ENCODE data around the gene KCNA2.

Gene KCNA2

GRCh38 chr1:110601332-110601731, 4.8 kb downstream of the KCNA2 start:
- no peak for DNase-seq

- no peak for DNase-seq
These were observed 5.4 kb downstream of the KCNA2 start for GRCh38 chr1:110600716-110601115.

GRCh38 chr1:110597966-110598365, 8.2 kb downstream of the KCNA2 start:
- no peak for DNase-seq

- DNase-seq: no peak
These were observed 9.8 kb downstream of the KCNA2 start for GRCh38 chr1:110596312-110596711.

- no peak for DNase-seq
These were observed 10.8 kb downstream of the KCNA2 start for GRCh38 chr1:110595353-110595710.

DNA sequence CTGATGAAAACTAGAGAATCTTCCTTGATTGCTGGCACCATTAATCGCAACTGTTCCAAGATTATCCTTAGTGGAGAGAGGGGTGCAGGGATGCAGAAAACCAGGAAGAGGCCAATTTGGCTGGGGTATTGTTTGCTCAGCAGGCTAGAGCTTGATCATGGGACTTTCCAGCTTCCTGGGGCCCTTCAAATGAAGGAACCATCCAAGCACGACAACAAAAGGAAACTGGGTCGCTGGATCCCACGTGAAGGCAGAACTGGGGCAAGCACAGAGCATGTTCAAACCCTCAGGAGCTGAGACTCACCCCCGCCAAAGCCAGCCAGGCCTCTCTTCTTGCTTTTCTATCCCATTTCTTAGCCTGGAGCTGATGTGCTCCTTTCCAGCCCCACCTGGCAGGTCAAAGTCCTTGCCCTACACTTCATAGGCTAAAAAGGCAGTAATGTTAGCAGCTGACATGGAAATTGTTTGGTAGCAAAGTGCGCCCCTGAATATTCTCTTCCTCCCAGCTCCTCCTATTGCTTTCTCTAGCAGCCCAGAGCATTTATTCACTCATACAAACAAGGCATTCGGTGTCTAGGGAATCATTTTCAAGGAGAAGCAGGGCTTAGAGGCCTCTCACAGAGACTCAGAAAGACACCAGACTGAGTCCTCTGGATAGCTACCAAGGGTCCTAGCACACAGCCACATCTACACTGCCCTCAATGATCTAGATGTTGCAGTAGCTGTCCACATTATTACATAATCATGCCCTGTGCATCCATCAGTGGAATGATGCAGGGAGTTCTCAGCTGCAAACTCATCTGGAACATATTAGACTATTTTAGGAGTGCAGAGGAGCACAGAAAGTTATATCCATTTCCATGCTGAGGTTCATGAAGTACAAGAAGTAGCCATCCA, 11.5 kb downstream of the KCNA2 start:
- DNase-seq: no peak

DNA sequence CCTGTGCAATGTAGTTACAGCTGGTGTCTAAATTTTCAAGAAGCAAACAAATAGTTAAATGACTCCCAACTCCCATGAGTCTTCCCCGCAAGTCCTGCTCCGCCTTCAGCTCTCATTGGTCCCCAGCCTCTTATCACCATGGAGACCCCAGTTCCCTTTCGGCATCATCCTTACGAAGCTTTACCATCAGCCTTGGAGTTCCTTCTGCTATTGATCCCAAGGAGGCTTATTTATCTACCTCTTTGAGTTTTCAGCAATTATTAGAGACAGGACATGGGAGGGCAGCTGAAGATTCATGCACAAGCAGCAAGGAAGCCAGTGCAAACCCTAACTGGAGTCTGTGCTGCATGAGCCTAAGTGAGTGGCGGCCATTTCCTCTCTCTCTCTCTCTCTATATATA, 12.3 kb downstream of the KCNA2 start:
- DNase-seq: no peak

DNA sequence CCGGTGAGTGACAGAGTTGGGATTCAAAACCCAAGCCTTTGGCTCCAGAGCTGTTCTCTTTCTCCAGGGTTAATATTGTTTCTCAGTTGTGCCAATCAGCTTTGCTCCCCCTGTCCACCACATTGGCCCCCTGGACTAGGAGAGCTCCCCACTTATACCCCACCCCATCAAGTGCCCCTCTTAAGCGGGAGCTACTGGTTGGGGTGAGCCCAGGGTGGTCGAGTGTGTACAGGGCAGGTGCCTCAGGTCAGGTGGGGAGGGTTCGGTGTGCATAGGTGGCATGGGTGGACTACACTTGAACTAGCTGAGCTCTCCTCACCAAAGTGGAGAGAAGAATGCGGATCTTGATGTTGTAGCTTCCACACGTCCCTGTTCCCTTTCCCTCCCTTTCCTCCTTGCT, 14.2 kb downstream of the KCNA2 start:
- DNase-seq: no peak

DNA sequence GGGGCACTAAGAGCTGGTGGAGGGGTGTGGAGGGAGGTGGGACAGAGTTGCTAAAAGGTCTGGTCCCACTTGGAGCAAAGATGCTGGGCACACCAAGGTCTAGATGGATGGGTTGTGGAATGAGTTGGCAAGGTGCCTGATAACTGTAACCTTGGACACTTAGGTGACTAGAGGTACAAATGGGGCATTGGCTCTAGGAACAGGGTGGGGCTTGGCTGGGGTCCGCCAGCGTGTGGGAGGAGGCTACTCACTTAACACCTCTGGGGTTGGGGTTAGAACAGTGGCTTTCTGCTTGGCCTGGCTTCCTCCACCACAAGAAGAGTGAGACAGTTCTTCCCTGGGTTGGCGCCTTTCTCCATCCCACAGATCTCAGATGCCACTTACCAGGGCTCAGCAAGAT, 17.2 kb downstream of the KCNA2 start:
- no peak for DNase-seq

DNA sequence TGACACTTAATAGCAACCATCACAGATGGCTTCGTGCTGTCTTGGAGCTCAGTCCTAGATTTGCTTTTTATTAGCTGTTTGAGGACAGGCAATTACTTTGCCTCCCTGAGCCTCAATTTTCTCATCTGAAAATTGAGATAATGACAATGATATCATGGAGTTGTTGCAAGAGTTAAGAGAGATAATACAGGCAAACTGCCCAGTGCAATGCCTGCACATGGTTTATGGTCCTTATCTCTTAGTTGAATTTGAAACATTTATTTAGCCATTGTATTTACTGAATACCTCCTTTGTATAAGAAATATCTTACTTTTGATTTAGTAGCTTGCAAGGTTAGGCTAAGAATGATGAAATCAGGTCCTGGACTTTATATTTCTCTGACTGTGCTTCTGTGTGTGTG, 17.7 kb downstream of the KCNA2 start:
- DNase-seq: no peak

- DNase-seq: no peak
These were observed 18.3 kb downstream of the KCNA2 start for GRCh38 chr1:110587906-110588305.

- DNase-seq: no peak
These were observed 20.7 kb downstream of the KCNA2 start for GRCh38 chr1:110585481-110585880.

- no peak for DNase-seq
These were observed 22.1 kb downstream of the KCNA2 start for GRCh38 chr1:110584045-110584444.

GRCh38 chr1:110583505-110583904, 22.7 kb downstream of the KCNA2 start:
- no peak for DNase-seq

GRCh38 chr1:110582378-110582777, 23.8 kb downstream of the KCNA2 start:
- DNase-seq: no peak

- no peak for DNase-seq
These were observed 24.4 kb downstream of the KCNA2 start for GRCh38 chr1:110581682-110582145.

GRCh38 chr1:110580244-110580643, 25.9 kb downstream of the KCNA2 start:
- no peak for DNase-seq

GRCh38 chr1:110579460-110579859, 26.7 kb downstream of the KCNA2 start:
- no peak for DNase-seq

GRCh38 chr1:110576441-110576840, 29.7 kb downstream of the KCNA2 start:
- DNase-seq: no peak

DNA sequence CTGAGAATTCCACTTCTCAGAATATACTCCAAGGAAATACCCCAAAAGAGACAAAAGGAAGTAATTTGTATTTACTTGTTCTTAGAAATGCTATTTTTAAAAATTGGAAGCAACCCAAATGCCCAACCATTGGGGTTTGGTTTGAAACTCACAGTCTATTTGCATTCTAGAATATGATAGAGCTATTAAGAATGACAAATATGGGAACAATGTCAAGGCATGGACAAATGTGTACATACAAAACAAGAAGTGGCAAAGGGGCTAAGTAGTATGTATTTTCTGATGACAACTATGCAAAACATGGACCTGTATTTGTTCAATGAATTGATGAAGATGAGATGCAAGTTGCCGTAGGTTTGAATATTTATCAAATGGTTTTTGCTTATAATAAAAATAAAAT, 32.8 kb downstream of the KCNA2 start:
- DNase-seq: no peak

GRCh38 chr1:110572751-110573150, 33.4 kb downstream of the KCNA2 start:
- DNase-seq: no peak

GRCh38 chr1:110570901-110571300, 35.3 kb downstream of the KCNA2 start:
- DNase-seq: no peak

DNA sequence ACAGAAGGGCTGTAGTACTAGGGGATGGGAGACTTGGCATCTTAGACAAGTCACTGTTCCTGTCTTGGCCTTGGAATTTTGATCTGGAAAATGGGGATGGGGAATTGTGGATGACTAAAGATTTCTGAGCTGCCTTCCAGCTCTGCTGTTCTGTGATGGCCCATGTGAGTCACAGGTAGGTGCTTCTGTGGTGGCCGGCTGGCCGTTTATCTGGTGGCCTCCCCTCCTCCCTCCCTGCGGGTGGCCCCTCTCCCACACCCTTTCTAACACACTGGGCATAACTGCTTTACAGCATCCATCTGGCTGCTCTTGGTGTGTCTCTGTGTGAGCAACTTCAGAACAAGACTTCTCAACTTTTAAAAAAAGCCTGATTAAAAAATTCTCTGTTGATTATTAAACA, 35.9 kb downstream of the KCNA2 start:
- no peak for DNase-seq

- DNase-seq: no peak
These were observed 39.3 kb downstream of the KCNA2 start for GRCh38 chr1:110566836-110567235.

GRCh38 chr1:110565565-110565964, 40.6 kb downstream of the KCNA2 start:
- DNase-seq: no peak
